Stimulated activated CD4-positive, alpha-beta T cell treated with anti-CD3 and anti-CD28 coated beads, Interleukin-15, amount 100 ng/mL, for 24 hours (primary cell): ENCODE data around the gene RPS6KA3.

Experiments used
- DNase-seq: peaks from one replicate; pipeline ENCODE4 v3.0.0-alpha.2; 2020

RPS6KA3 gene

DNA sequence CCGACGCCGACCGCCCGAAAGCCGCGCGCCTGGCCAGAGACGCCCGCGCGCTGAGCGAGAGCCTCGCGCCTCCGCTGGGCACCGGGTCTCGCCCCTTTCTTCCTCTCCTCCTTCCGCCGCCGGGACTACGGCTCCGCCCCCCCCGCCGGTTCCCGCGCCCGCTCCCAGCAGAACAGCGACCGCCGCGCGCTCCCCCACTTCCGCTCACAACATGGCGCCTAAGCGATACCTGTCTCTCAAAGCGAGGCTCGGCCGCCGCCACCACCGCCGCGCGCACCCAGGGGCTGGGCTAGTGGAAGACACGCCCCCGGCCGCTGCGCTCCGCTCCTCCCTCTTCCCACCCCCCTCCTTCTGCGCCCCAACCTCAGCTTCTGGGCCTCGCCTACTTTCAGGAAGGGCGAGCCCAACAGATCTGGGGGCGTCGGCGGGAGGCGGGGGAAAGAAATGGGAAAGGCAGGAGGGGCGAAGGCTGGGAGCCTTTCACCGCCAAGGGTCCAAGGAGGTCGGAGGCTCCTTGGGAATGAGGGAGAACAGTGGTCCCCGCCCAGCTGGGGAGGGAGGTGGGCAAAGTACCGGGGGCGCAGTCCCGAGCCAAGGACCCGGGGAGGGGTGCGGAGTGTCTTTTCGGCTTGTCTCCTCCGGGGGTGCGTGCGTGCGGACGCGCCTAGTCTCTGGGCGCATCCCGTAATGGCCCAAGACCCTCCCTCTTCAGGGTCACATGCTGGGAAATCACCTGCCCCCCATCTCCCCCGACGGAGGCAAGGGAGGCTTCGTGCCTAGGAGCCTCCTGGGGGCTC, at the start of gene RPS6KA3:
RPS6KA3 (minus strand) TSS at position 100 of the 797 bp plus-strand sequence. CDS start 277 bp downstream, outside the sequence.
- DNase-seq, result peak; percentile 90

- DNase-seq, result no peak
Measured at GRCh38 chrX:20315140-20315539, 48.4 kb upstream of the RPS6KA3 start.

- no peak for DNase-seq
Measured at GRCh38 chrX:20313899-20314298, 47.2 kb upstream of the RPS6KA3 start.

DNA sequence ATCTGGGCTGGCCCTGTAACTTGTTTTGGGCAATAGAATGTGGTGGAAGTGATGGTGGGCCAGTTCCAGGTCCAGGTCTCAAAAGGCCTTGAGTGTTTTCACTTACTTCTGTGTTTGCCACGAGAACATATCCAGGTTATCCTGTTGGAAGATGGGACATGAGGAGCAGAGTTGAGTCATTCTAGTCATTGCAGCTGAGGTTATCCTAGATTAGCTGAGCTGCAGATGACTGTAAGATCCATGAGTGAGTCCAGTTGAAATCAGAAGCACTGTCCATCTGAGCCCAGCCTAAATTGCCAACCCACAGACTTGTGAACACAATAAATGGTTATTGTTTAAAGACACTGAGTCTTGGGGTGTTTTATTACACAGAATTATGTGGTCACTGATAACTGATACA, 45.3 kb upstream of the RPS6KA3 start:
- no peak for DNase-seq

DNA sequence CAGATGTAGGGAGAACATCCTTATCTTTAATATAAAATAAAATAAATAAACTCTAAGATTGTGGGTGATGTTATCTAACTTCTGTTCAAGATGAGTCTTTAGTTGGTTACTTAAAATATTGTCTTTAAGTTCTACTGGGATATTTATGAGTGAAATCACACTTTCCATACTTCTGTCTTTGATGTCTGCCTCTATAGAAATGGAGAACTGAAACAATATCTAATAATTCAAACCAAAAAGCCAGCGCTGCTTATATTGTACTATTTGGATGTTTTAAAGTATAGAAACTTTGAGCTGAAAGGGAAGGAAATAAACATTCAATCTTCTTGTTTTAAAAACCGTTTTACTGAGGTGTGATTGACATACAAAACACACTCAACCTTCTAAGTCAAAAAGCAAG, 44.8 kb upstream of the RPS6KA3 start:
- no peak for DNase-seq

GRCh38 chrX:20309806-20310205, 43.1 kb upstream of the RPS6KA3 start:
- no peak for DNase-seq

DNA sequence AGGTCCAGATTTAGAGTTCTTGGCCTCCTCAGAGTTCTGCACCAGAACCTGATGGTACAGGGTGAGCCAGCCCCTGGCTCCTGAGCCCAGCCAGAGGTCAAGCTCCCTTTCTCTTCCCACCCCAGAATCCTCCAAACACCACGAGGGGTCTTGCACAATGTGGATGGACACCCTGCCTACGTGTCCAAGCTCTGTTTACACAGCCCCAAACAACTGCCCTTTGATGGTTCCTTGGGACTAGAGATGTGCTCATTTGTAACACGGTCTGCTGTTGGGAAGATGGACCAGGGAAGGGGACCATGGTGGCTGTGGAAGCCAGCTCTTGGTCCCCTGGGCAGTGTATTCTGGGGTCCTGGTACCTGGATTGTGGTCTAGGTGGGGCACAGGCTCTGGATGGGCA, 40.0 kb upstream of the RPS6KA3 start:
- DNase-seq, result no peak

DNA sequence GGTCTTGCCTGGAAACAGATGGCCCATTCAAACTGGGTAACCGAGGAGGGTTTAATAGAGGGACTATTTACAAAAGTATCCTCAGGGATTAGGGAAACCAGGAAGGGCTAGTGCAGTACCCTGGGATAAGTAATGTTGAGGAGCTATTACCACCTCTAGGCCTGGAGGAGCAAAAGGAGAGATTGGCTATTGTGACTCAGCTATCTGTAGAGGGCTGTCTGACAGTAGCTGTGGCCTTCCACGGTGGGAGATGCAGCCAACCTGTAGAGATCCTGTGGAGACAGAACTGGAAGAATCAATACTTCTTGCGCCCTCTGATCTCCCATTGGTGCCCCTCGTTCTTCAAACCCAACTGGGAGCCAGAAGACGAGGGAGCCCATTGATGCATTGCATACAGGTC, 34.1 kb upstream of the RPS6KA3 start:
- peak; percentile 3 for DNase-seq

GRCh38 chrX:20294957-20295356, 28.2 kb upstream of the RPS6KA3 start:
- DNase-seq, result no peak

GRCh38 chrX:20294284-20294683, 27.6 kb upstream of the RPS6KA3 start:
- DNase-seq, result no peak

DNA sequence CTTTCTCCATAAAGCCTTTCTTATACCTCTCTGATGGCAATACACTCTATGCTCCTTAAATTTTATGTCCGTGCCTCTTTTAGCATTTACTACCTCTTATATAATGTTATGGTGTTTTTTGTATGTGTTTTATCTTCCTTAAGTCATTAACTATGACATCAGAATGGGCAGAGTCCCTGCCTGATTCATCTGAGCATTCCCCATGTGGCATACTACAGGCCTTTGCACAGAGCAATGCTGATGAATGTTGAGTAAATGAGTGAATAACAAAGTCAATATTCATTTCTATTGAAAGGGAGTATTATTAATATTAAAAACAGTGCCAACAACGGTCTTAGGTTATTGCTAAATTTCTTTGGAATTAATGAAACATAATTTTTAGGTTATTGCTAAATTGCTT, 18.8 kb upstream of the RPS6KA3 start:
- DNase-seq, result no peak

DNA sequence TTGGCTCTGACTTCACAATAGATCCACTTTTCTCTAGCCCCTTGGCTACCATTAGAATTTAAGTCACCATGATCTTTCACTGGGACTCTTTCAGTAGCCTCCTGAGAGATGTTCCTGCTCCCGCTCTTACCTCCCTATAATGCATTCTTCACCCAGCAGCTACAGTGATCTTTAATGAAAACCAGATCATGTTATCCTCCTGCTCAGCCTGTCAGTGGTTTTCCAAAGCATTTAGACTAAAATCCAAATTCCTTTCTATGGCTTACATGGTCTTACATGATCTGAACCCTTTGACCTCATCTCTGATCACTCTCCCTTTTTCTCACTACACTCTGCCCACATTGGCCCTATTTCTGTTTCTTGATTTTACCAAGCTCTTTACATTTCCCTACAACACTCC, 18.3 kb upstream of the RPS6KA3 start:
- DNase-seq, result no peak

- no peak for DNase-seq
Measured at GRCh38 chrX:20284444-20284843, 17.7 kb upstream of the RPS6KA3 start.

DNA sequence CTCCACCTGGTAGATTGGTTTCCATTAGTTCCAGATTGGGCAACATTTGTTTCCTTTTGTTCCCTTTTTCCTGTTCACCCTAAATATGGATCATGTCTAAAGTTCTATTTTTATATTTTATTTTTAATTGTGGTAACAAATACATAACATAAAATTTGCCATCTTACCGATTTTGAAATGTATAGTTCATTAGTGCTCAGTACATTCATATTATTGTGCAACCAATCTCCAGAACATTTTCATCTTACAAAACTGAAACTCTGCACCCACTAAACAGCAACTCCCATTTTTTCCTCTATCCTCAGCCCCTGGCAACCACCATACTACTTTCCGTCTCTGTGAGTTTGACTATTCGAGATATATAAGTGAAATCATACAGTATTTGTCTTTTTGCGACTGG, 14.2 kb upstream of the RPS6KA3 start:
- no peak for DNase-seq

GRCh38 chrX:20274121-20274520, 7.4 kb upstream of the RPS6KA3 start:
- DNase-seq, result no peak

DNA sequence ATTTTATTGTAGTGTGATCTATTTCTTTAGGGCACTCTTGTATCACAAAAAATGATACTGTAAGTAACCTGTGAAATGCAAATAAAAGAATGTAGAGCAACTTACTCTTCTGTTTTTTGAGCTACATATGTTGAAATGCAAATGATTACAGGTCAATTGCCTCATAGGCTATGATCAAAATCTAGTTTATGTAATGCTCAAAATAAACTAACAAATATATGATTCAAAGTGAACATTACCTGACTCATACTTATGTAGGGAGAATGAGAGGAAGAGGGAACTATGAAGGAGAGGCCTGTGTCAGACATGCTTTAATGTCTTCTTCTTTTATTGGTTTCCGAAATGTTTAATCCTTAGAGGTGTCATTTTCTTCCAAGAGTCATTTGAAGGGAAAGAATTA, 5.0 kb upstream of the RPS6KA3 start:
- no peak for DNase-seq

GRCh38 chrX:20271186-20271585, 4.5 kb upstream of the RPS6KA3 start:
- DNase-seq, result no peak

DNA sequence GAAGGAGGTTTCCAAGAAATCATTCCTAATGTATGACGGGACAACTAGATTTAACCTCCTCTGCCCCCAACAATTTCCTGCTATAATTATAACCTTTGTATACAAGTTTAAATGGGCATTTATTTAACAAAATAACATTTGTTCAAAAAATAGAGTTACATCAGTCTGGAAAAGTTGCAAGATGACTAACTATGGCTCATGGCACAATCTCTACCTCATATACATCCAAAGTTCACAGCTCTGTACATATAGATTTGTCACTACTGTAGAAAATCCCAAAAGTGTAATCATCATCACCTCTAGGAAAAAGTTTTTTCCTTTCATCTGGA, 3.8 kb upstream of the RPS6KA3 start:
- DNase-seq, result no peak

DNA sequence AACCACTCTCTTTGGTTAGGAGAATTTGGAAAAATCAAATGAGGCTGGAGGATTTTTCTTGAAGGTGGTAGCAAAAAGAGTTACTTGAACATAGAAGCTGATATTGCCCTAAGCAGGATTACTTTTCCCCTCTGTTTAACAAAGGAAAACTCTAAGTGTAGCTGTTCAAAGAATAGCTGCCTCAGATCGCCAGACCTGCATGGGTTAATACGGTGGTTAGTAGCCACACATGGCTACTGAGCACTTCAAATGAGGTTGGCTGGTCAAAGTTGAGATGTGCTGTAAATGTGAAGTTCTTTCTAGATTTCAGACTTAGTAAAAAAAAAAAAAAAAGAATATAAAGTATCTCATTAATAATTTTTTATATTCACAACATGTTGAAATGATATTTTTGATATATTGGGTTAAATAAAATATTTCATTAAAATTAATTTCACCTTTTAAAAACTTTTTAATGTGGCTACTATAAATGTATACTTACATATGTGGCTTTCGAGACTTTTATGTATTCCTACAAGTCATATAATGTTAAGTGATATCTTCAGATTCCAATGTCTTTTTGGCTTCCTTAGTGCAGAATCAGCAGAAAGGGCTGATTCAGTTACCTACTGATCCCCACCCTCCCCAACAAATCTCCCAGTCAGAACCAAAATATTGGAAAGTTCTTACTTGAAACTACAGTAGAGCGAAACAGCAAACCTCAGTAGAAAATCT, 3.3 kb upstream of the RPS6KA3 start:
- no peak for DNase-seq

DNA sequence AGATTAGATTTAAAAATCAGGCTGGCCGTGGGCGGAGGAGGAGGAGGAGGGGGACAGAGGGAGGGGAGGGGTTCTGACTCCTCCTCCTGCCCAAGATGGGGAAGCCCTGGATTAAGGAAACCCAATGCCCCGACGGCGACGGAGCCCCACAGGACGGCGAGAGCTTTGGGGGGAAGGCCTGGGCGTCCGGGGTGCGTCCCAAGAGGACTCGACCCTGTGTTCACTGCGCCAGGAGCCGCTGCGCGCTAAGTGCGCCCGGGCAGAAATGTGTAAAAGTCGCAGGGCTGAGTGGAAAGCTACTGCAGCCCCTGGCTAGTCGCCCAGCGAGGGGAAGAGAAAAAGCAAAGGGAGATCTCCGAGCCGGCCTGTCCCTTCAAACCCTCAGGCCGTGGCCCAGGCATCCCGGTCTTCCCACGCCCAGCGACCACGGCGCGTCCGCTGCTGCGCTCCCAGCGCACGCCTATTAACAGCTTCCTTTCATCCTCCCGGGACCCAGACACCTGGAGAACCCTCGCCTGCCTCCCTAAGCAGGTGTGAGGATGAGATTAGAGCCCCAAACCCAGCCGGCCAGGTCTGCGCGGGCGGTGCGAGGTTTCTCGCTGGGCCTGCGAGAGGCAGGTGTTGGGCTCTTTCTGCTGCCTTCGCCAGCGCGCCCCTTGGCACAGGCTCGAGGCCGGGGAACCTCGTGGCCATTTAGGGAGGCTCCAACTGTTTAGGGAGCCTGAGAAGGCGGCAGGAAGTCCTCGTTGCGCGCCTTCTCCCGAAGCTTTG, 1.4 kb upstream of the RPS6KA3 start:
- peak; percentile 8 for DNase-seq

GRCh38 chrX:20267607-20267930, 860 bp upstream of the RPS6KA3 start:
- no peak for DNase-seq

DNA sequence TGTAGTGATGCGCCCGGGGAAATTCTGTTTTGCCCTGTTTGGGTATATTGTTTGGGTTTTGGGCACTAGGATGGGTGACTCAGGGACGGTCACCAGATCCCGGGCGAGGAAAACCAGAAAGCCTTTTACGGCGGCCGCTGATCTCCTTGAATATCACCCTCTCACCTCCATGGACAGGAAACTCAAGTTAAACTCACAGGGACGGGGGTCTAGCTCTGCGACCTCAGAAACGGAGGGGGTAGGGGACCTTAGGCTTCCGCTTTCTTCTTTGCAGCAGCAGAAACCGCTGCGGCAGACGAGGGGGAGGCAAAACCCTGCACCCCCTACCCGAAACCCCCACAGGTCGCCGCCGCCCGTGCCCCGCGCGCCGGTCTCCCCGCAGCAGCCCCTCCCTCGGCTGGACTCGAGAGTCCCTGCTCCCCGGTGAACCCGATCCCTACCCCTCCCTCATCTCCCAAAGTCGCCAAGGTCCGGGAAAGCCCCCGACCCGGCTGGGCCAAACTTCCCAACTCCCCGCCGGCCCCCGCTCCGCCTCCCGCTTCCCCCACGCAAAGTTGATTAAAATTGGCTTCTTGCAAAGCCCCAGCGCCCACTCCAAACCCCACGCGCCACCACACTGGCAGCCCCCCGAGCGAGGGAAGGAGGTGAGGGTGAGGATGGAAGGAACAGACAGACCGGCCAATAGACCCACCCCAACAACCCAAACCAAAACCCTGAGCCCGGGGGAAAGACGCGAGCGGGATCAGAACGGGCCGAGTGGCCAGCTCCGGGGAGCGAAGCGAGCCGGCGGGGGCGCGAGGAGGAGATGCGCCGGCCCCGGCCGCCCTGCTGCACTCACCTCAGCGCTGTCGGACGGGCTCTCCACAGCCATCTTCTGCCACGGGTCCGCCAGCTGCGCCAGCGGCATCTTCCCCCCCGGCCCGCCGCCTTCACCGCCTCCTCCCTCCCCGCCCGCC, 705 bp downstream of the RPS6KA3 start:
- DNase-seq, result peak; percentile 34

GRCh38 chrX:20265221-20265725, 1.4 kb downstream of the RPS6KA3 start:
- DNase-seq, result peak; percentile 84
